ENCODE data around the gene ENOX2.
"Not testable (repeated sequence)": the region's sequence is repeated elsewhere in the genome, so short reads cannot be mapped to it uniquely, and the experiment has no call there.

ENOX2 gene

GRCh38 chrX:130902783-130903613 lies at the start of gene ENOX2:
Gene ENOX2, minus strand, starts transcription at chrX:130903209. Its CDS starts 199,993 bp downstream, at chrX:130703216.
- peak; percentile 97 for DNase-seq

- DNase-seq, result peak; percentile 93
Observed at GRCh38 chrX:130952266-130953043, 49.4 kb upstream of the ENOX2 start.

GRCh38 chrX:130944230-130944629 lies 41.2 kb upstream of the ENOX2 start:
- no peak for DNase-seq

- DNase-seq, result no peak
Observed at GRCh38 chrX:130937101-130937500, 34.1 kb upstream of the ENOX2 start.

- DNase-seq, result peak; percentile 77
Observed at GRCh38 chrX:130933358-130933757, 30.3 kb upstream of the ENOX2 start.

- DNase-seq, result not testable (repeated sequence)
Observed at GRCh38 chrX:130920405-130920804, 17.4 kb upstream of the ENOX2 start.

- DNase-seq, result not testable (repeated sequence)
Observed at GRCh38 chrX:130919676-130920075, 16.7 kb upstream of the ENOX2 start.

GRCh38 chrX:130918498-130918897 lies 15.5 kb upstream of the ENOX2 start:
- not testable (repeated sequence) for DNase-seq

- peak; percentile 63 for DNase-seq
Observed at GRCh38 chrX:130916636-130917422, 13.8 kb upstream of the ENOX2 start.

GRCh38 chrX:130915302-130915701 lies 12.3 kb upstream of the ENOX2 start:
- DNase-seq, result peak; percentile 56

- DNase-seq, result peak; percentile 86
Observed at GRCh38 chrX:130909469-130910136, 6.6 kb upstream of the ENOX2 start.

GRCh38 chrX:130906776-130907175 lies 3.8 kb upstream of the ENOX2 start:
- DNase-seq, result no peak

GRCh38 chrX:130902446-130902782 lies 595 bp downstream of the ENOX2 start:
- no peak for DNase-seq

GRCh38 chrX:130896802-130897501 lies 6.1 kb downstream of the ENOX2 start:
- no peak for DNase-seq

- peak; percentile 32 for DNase-seq
Observed at GRCh38 chrX:130896026-130896425, 7.0 kb downstream of the ENOX2 start.

GRCh38 chrX:130895299-130895698 lies 7.7 kb downstream of the ENOX2 start:
- peak; percentile 34 for DNase-seq

- no peak for DNase-seq
Observed at GRCh38 chrX:130893356-130894085, 9.5 kb downstream of the ENOX2 start.

- no peak for DNase-seq
Observed at GRCh38 chrX:130887376-130887775, 15.6 kb downstream of the ENOX2 start.

- DNase-seq, result peak; percentile 58
Observed at GRCh38 chrX:130885996-130886395, 17.0 kb downstream of the ENOX2 start.

- DNase-seq, result no peak
Observed at GRCh38 chrX:130885508-130885907, 17.5 kb downstream of the ENOX2 start.

- DNase-seq, result no peak
Observed at GRCh38 chrX:130884627-130885026, 18.4 kb downstream of the ENOX2 start.

All from OCI-M1 (cell line).